ENCODE results near the gene COL5A1. TPM values are rescaled to one million over a fixed set of nuclear protein-coding genes. Genes with fewer than 3 reads are reported as not detected.

The COL5A1 gene
- total RNA-seq, 6 experiments from 2014 or later: 196 to 308 (median 225) TPM

GRCh38 chr9:134774410-134774809 lies 132.8 kb downstream of the COL5A1 start:
- Mint-ChIP-seq H3K27ac (peak overlapping the region; percentile 96), H3K27me3 (ENCODE audit: insufficient read depth) (peaks cover 27% of the 10 kb centered on the region), H3K4me1 (ENCODE audit: low read depth) (peaks cover 45% of the 10 kb centered on the region), H3K9me3 (no peaks in the 10 kb centered on the region), H3K4me3 (no peak overlapping the region), H3K36me3 (ENCODE audit: low read depth) (peaks cover 28% of the 10 kb centered on the region)
- TF ChIP-seq CTCF (IDR thresholded peaks at IDR 0.05): no peak
- no peak for DNase-seq

- H3K4me3 Mint-ChIP-seq: peak overlapping the region; percentile 67
- DNase-seq: peak; percentile 89
- H3K27me3 Mint-ChIP-seq (ENCODE audit: insufficient read depth): peaks cover 34% of the 10 kb centered on the region
- H3K4me1 Mint-ChIP-seq (ENCODE audit: low read depth): peaks cover 48% of the 10 kb centered on the region
- H3K9me3 Mint-ChIP-seq: no peaks in the 10 kb centered on the region
- H3K36me3 Mint-ChIP-seq (ENCODE audit: low read depth): peaks cover 29% of the 10 kb centered on the region
- peak overlapping the region; percentile 96 for H3K27ac Mint-ChIP-seq
- no peak for TF ChIP-seq CTCF (IDR thresholded peaks at IDR 0.05)
Measured at GRCh38 chr9:134775081-134775951, 133.7 kb downstream of the COL5A1 start.

GRCh38 chr9:134776080-134776796 lies 134.6 kb downstream of the COL5A1 start:
- peaks cover 48% of the 10 kb centered on the region for H3K4me1 Mint-ChIP-seq (ENCODE audit: low read depth)
- H3K36me3 Mint-ChIP-seq (ENCODE audit: low read depth): peaks cover 29% of the 10 kb centered on the region
- peaks cover 38% of the 10 kb centered on the region for H3K27me3 Mint-ChIP-seq (ENCODE audit: insufficient read depth)
- DNase-seq: peak; percentile 60
- H3K27ac Mint-ChIP-seq: peak overlapping the region; percentile 96
- no peak for TF ChIP-seq CTCF (IDR thresholded peaks at IDR 0.05)
- H3K9me3 Mint-ChIP-seq: no peaks in the 10 kb centered on the region
- H3K4me3 Mint-ChIP-seq: peak overlapping the region; percentile 67

GRCh38 chr9:134777153-134777552 lies 135.6 kb downstream of the COL5A1 start:
- peak overlapping the region; percentile 96 for H3K27ac Mint-ChIP-seq

GRCh38 chr9:134778156-134778555 lies 136.6 kb downstream of the COL5A1 start:
- Mint-ChIP-seq H3K9me3 (no peaks in the 10 kb centered on the region), H3K36me3 (ENCODE audit: low read depth) (peaks cover 22% of the 10 kb centered on the region), H3K27me3 (ENCODE audit: insufficient read depth) (peaks cover 34% of the 10 kb centered on the region), H3K4me1 (ENCODE audit: low read depth) (peaks cover 42% of the 10 kb centered on the region), H3K27ac (no peak overlapping the region), H3K4me3 (no peak overlapping the region)
- DNase-seq: no peak
- no peak for TF ChIP-seq CTCF (IDR thresholded peaks at IDR 0.05)

More at GRCh38 chr9:134777153-134777552, 135.6 kb downstream of the COL5A1 start:
- peaks cover 42% of the 10 kb centered on the region for H3K4me1 Mint-ChIP-seq (ENCODE audit: low read depth)
- no peak overlapping the region for H3K4me3 Mint-ChIP-seq
- H3K36me3 Mint-ChIP-seq (ENCODE audit: low read depth): peaks cover 22% of the 10 kb centered on the region
- no peak for DNase-seq
- H3K9me3 Mint-ChIP-seq: no peaks in the 10 kb centered on the region
- H3K27me3 Mint-ChIP-seq (ENCODE audit: insufficient read depth): peaks cover 31% of the 10 kb centered on the region
- no peak for TF ChIP-seq CTCF (IDR thresholded peaks at IDR 0.05)
